ENCODE data around the gene PIH1D2.

PIH1D2 gene

DNA sequence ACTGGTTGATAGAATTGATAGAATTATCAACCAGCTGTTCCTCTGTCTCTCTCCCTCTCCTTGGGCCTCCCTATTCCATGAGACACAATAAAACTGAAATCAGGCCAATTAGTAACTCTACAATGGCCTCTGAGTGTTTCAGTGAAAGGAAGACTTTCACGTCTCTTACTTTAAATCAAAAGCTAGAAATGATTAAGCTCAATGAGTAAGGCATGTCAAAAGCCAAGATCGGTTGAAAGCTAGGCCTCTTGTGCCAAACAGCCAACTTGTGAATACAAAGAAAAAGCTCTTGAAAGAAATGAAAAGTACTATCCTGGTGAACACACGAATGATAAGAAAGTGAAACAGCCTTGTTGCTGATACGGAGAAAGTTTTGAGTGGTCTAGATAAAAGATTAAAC, 16.6 kb downstream of the PIH1D2 start:
- Histone ChIP-seq H3K9me2 (ENCODE audit: low read depth, low read length) (no peaks in the 10 kb centered on the region), H3K4me1 (ENCODE audit: insufficient read depth, low read length, severe bottlenecking) (no peaks in the 10 kb centered on the region), H3K27ac (ENCODE audit: low read depth, low read length, poor library complexity, severe bottlenecking) (no peak overlapping the region), H3F3A (ENCODE audit: insufficient read depth, low read length) (no peaks in the 10 kb centered on the region), H2AFZ (ENCODE audit: low read length) (no peak overlapping the region), H3K4me2 (ENCODE audit: low read length) (no peak overlapping the region), H3K9ac (ENCODE audit: low read length) (no peak overlapping the region), H3K36me3 (ENCODE audit: insufficient read depth, low read length) (peaks cover 84% of the 10 kb centered on the region), H3K4me3 (ENCODE audit: low read depth, low read length, poor library complexity, severe bottlenecking) (no peak overlapping the region), H4K20me1 (ENCODE audit: insufficient read depth, low read length) (no peaks in the 10 kb centered on the region), H3K79me2 (ENCODE audit: insufficient read depth, low read length) (no peaks in the 10 kb centered on the region), H3K27me3 (ENCODE audit: insufficient read depth, low read length) (no peaks in the 10 kb centered on the region), H3K9me3 (ENCODE audit: low read length) (no peaks in the 10 kb centered on the region)
- TF ChIP-seq CTCF (IDR thresholded peaks at IDR 0.05; ENCODE audit: low read length) = no peak
- no peak for TF ChIP-seq EZH2 (IDR thresholded peaks at IDR 0.05; ENCODE audit: borderline replicate concordance, low read length)

DNA sequence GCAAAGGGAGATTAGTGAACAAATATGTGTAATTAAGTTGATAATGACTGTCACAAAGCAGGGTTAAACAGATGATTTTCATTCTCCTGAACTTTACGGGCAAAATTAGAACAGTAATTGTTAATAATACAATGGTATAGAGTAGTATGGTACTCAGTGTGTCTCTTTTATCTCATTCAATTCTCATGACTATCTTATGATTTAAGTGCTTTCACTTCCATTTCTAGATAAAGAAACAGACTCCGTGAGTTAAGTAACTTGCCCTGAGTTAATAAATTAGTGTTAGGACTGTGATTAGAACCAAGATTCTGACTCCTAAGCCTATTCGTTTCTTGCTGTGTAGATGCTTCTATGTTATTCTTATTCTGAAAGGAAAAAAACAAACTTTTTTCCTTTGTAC, 22.0 kb downstream of the PIH1D2 start:
- peak overlapping the region; percentile 41 for H3K27ac ChIP-seq (ENCODE audit: low read depth, low read length, poor library complexity, severe bottlenecking)
- H3K9me3 ChIP-seq (ENCODE audit: low read length) = no peaks in the 10 kb centered on the region
- H3F3A ChIP-seq (ENCODE audit: insufficient read depth, low read length) = no peaks in the 10 kb centered on the region
- H4K20me1 ChIP-seq (ENCODE audit: insufficient read depth, low read length) = no peaks in the 10 kb centered on the region
- TF ChIP-seq CTCF (IDR thresholded peaks at IDR 0.05; ENCODE audit: low read length) (no peak), EZH2 (IDR thresholded peaks at IDR 0.05; ENCODE audit: borderline replicate concordance, low read length) (no peak)
- no peaks in the 10 kb centered on the region for H3K9me2 ChIP-seq (ENCODE audit: low read depth, low read length)
- no peak overlapping the region for H3K9ac ChIP-seq (ENCODE audit: low read length)
- no peak overlapping the region for H3K4me2 ChIP-seq (ENCODE audit: low read length)
- H3K27me3 ChIP-seq (ENCODE audit: insufficient read depth, low read length) = no peaks in the 10 kb centered on the region
- H2AFZ ChIP-seq (ENCODE audit: low read length) = no peak overlapping the region
- peaks cover 90% of the 10 kb centered on the region for H3K36me3 ChIP-seq (ENCODE audit: insufficient read depth, low read length)
- peaks cover 11% of the 10 kb centered on the region for H3K4me1 ChIP-seq (ENCODE audit: insufficient read depth, low read length, severe bottlenecking)
- H3K79me2 ChIP-seq (ENCODE audit: insufficient read depth, low read length) = 0 out of 2 replicates have a peak, but pooled peaks cover 8% of the 10 kb centered on the region
- H3K4me3 ChIP-seq (ENCODE audit: low read depth, low read length, poor library complexity, severe bottlenecking) = no peak overlapping the region

DNA sequence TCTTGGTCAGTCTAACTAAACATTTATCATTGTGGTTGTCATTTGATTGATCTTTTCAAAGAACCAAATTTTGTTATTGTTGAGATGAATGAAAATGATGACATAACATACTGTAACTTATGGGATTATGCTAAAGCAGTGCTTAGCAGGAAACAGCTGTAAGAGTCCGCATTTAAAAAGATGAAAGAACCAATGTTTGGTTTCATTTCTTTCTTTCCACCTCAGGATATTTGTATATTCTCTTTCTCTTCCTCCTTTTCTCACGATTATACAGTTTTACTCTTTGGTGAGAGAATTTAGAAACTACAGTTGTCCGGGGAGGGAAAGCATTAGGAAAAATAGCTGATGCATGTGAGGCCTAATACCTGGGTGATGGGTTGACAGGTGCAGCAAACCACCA, 23.1 kb downstream of the PIH1D2 start:
- Histone ChIP-seq H3K9ac (ENCODE audit: low read length) (no peak overlapping the region), H3K79me2 (ENCODE audit: insufficient read depth, low read length) (0 out of 2 replicates have a peak, but pooled peaks cover 8% of the 10 kb centered on the region), H3K27ac (ENCODE audit: low read depth, low read length, poor library complexity, severe bottlenecking) (peak overlapping the region; percentile 41), H3K4me2 (ENCODE audit: low read length) (peak overlapping the region; percentile 13; the same call in 1 of the 2 replicates), H3K4me1 (ENCODE audit: insufficient read depth, low read length, severe bottlenecking) (peaks cover 11% of the 10 kb centered on the region), H3F3A (ENCODE audit: insufficient read depth, low read length) (no peaks in the 10 kb centered on the region), H3K9me2 (ENCODE audit: low read depth, low read length) (no peaks in the 10 kb centered on the region), H3K4me3 (ENCODE audit: low read depth, low read length, poor library complexity, severe bottlenecking) (no peak overlapping the region), H3K9me3 (ENCODE audit: low read length) (no peaks in the 10 kb centered on the region), H3K27me3 (ENCODE audit: insufficient read depth, low read length) (no peaks in the 10 kb centered on the region), H4K20me1 (ENCODE audit: insufficient read depth, low read length) (no peaks in the 10 kb centered on the region), H3K36me3 (ENCODE audit: insufficient read depth, low read length) (peaks cover 91% of the 10 kb centered on the region), H2AFZ (ENCODE audit: low read length) (no peak overlapping the region)
- no peak for TF ChIP-seq EZH2 (IDR thresholded peaks at IDR 0.05; ENCODE audit: borderline replicate concordance, low read length)
- no peak for TF ChIP-seq CTCF (IDR thresholded peaks at IDR 0.05; ENCODE audit: low read length)
